H1 (cell line): Measurements from ENCODE around the gene SH3YL1.

Source experiments
- BRCA1 ChIP-seq: IDR thresholded peaks from 2 replicates; pipeline ENCODE4 v1.6.1; 2012; ENCODE audit warnings: low read depth, low read length, improper control_type of control experiment
- JUND ChIP-seq: IDR thresholded peaks from 2 replicates; pipeline ENCODE4 v1.6.1; 2011; ENCODE audit warnings: mild to moderate bottlenecking, improper control_type of control experiment, low read length
- TF ChIP-seq, protein P1 (sequence below), 3 experiments: IDR thresholded peaks; 1 replicate in 2 of 3; 2 replicates in 1 of 3; pipeline versions ENCODE4 v1.5.1 to v1.6.1; 2011; ENCODE audit warnings: low read length in 3 of 3, mild to moderate bottlenecking in 3 of 3, inconsistent platforms in 2 of 3, low read depth in 1 of 3, moderate library complexity in 1 of 3; ENCODE audit not compliant: insufficient read depth in 1 of 3; ENCODE audit errors: control extremely low read depth in 1 of 3

DNA sequence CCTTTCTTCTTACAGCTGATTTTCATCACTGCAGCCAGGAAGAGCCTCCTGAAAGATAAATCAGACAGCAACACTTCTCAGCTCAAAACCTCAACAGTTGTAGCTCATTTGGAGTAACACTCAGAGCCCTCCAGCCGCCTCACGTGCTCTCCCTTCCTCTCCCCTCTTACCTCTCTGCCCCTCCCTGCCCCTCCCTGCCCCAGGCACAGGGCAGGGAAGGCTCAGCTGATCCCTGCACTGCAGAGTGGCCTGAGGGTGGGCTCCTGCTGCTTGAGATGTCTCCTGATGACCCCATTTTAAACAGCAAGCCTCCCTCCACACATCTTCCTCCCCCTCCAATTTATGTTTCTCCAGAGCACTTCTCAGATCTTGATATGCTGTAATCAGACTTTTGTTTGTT is 54.4 kb downstream of the SH3YL1 start:
- TF ChIP-seq BRCA1, result no peak
- no peak for TF ChIP-seq JUND
- TF ChIP-seq, protein P1, sequence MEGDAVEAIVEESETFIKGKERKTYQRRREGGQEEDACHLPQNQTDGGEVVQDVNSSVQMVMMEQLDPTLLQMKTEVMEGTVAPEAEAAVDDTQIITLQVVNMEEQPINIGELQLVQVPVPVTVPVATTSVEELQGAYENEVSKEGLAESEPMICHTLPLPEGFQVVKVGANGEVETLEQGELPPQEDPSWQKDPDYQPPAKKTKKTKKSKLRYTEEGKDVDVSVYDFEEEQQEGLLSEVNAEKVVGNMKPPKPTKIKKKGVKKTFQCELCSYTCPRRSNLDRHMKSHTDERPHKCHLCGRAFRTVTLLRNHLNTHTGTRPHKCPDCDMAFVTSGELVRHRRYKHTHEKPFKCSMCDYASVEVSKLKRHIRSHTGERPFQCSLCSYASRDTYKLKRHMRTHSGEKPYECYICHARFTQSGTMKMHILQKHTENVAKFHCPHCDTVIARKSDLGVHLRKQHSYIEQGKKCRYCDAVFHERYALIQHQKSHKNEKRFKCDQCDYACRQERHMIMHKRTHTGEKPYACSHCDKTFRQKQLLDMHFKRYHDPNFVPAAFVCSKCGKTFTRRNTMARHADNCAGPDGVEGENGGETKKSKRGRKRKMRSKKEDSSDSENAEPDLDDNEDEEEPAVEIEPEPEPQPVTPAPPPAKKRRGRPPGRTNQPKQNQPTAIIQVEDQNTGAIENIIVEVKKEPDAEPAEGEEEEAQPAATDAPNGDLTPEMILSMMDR (IDR thresholded peaks at IDR 0.05; ENCODE audit: control extremely low read depth in 1 of 3, insufficient read depth in 1 of 3, low read depth in 1 of 3, low read length in 3 of 3), result no peak
